HG03469 (cell line): Measurements from ENCODE around the gene OR2AG2.
"Not testable (repeated sequence)": the region's sequence is repeated elsewhere in the genome, so short reads cannot be mapped to it uniquely, and the experiment has no call there.

Experiments
- ATAC-seq: cut with Tn5 transposase; IDR thresholded peaks from one replicate; pipeline ENCODE4 v1.9.1; 2021; ENCODE audit warnings: mild to moderate bottlenecking, moderate library complexity, moderate number of reproducible peaks; ENCODE audit not compliant: unreplicated experiment

OR2AG2 gene, protein sequence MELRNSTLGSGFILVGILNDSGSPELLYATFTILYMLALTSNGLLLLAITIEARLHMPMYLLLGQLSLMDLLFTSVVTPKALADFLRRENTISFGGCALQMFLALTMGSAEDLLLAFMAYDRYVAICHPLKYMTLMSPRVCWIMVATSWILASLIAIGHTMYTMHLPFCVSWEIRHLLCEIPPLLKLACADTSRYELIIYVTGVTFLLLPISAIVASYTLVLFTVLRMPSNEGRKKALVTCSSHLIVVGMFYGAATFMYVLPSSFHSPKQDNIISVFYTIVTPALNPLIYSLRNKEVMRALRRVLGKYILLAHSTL

DNA sequence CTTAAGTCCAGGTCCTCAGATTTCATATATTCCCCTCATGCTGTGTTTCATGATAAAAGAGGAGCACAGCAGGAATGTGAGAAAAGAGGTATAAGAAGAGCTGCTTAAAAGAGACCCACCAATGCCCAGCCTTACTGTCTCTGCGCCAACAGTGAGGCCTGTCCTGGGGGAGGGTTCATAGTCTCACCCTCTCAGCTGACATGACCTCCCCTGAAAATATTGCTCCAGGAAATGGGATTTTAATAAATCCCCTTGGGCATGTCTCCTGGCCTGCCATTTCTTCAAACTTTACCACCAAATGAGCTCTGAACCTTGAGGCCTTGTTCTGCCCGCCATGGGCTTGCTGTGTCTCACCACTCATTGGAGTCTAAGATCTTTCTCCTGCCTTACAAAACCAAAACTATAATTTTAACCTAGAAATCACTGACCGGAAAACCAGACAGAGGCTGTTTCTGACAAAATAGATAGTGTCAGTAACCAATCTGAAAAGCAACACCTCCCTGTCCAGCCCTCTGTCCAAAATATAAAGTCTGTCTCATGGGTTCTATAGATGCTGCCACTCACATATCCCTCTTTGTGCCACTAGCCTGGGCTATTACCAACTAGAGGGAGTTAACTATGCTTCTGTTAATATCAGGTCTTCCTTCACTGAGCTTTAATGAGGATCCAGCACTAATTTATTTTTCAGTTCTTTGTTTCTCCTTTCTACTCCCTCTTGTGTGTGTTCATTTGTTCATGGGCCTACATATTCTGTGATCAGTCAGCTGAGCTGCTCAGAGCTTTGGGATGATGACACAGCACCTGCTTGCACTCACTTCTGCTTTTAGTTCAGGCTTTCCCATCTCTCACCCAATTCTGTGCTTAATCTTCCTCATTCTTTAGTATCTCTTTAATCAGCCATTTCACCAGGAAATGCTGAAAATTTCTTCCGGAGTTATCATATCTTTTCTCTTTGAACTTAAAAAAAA is at the start of gene OR2AG2:
Gene OR2AG2 (minus strand): TSS at position 51 of the 968 bp plus-strand sequence. CDS start 3,019 bp downstream, outside the sequence.
- peak; percentile 92 for ATAC-seq

DNA sequence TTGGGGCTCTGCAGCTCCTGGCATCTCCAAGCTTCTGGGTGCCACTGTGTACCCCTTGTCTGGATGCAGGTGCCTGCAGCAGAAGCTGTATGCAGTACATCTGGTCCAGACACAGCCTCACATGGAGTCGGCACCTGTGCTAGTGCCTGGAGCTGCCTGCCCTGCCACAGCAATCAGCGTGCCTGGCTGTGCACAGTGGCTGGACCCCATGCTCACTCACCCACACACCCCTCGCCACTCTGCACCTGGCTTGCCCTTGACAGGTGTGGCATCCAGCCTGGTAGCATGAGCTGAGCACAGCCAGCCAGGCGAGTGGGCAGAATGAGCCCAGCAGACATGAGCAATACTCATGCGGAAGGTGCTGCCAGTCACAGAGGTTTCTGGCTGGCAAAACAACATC is 47.2 kb upstream of the OR2AG2 start:
- no peak for ATAC-seq

- ATAC-seq: no peak
Measured at GRCh38 chr11:6817694-6818093, 45.9 kb upstream of the OR2AG2 start.

GRCh38 chr11:6813656-6814055 is 41.9 kb upstream of the OR2AG2 start:
- no peak for ATAC-seq

- peak; percentile 76 for ATAC-seq
Measured at GRCh38 chr11:6812390-6813005, 40.7 kb upstream of the OR2AG2 start.

DNA sequence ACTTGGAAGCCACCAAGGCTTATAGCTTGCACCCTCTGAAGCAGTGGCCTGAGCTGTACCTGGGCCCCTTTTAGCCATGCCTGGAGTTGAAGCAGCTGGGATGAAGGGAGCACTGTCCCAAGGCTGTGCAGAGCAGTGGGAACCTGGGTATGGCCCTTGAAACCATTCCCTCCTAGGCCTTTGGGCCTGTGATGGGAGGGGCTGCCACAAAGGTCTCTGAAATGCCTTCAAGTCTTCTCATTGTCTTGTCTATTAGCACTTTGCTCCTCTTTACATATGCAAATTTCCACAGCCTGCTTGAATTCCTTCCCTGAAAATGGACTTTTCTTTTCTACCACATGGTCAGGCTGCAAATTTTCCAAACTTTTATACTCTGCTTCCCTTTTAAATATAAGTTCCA is 29.3 kb upstream of the OR2AG2 start:
- ATAC-seq: not testable (repeated sequence)

DNA sequence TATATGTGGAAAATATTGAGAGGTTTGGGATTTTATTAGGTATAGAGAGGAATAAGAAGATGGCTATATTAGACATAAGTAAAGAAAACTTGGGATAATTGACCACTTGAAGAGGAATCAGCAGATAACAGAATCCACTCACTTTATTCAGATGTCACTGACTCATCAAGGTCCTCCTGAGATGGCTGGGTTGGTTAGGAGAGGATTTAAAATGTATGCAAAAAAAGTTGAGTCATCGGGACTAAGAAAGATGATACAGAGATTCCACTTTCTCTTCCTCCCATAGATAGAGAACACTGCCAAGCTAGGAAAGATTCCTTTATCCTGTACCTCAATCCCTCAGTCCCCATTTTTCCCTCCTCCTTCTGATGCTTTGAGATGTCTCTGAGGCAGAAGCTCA is 27.6 kb upstream of the OR2AG2 start, which contains the start of gene OR6A2:
Gene OR6A2 (minus strand): TSS at position 288 of the 400 bp plus-strand sequence. CDS start 3,981 bp downstream, outside the sequence.
- ATAC-seq: no peak

GRCh38 chr11:6794639-6795038 is 22.9 kb upstream of the OR2AG2 start:
- no peak for ATAC-seq

GRCh38 chr11:6790546-6790945 is 18.8 kb upstream of the OR2AG2 start:
- ATAC-seq: no peak

- no peak for ATAC-seq
Measured at GRCh38 chr11:6782720-6783119, 10.9 kb upstream of the OR2AG2 start, which contains the start of gene OR2AG1. TSS of gene OR2AG1 (plus strand) at chr11:6783020. CDS start at chr11:6785038, 2,018 bp downstream.

GRCh38 chr11:6780829-6781228 is 9.1 kb upstream of the OR2AG2 start:
- ATAC-seq: no peak

DNA sequence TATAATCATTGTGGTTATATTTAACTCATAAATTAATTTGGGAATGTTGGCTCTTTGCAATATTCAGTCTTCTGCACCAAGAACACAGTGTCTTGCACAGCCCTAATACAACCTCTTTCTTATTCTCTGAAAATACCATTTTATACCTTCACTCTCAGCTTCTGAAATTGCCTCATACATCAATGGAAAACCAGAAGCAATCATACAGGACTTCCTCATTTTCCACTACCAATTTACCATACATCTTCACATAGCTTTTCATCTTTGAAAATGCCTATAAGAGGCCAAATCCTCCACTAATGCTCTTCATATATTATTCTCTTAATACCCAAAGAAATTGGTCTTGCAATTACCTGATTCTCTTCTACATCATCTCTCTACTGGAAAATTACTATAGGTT is 6.7 kb upstream of the OR2AG2 start:
- no peak for ATAC-seq

DNA sequence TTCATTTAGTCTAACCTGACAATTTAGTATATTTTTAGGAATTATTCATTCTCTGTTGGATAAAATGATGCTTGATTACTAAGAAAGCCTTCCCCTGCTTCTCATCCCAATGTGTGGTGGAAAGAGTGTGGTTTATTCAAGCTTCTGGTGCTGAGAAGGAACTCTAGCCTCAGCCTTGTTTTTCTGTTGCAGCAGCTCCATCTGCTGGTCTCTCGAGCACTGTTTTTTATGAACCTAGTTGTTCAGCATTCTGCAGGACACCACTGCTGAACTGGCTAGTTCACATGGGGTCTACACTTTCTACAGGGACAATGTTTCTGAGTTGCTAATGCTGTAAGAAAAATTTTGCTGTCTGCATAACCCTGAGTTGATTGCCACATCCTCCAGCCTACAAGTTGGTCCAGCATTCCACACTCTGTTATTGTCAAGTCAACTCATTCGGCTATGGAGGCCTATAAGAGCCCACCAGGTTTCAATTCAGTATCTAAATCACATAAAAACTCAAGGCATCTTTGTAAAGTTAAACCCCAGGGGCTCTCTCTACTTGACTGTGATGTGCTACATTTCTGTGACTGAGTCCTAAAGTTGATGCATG is 14.3 kb downstream of the OR2AG2 start:
- no peak for ATAC-seq

DNA sequence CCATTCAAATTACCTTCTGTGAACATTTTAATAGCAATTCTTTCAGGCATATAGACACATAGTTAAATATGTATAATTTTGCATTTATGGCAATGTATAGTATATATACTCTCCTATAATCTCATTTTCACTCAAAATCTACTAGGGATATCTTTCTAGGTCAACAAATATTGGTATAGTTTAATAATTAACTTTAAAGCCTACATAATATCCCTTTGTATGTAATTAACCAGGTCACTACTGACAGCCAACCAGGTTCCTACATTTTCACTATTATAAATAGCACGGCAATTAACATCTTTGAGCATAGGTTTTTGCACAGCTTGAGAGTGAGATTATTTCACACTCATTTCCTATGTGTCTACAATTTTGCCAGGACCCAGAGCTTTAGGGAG is 15.8 kb downstream of the OR2AG2 start:
- ATAC-seq: no peak

GRCh38 chr11:6755303-6755952 is 16.3 kb downstream of the OR2AG2 start:
- ATAC-seq: no peak

- ATAC-seq: no peak
Measured at GRCh38 chr11:6747097-6747668, 24.6 kb downstream of the OR2AG2 start.

DNA sequence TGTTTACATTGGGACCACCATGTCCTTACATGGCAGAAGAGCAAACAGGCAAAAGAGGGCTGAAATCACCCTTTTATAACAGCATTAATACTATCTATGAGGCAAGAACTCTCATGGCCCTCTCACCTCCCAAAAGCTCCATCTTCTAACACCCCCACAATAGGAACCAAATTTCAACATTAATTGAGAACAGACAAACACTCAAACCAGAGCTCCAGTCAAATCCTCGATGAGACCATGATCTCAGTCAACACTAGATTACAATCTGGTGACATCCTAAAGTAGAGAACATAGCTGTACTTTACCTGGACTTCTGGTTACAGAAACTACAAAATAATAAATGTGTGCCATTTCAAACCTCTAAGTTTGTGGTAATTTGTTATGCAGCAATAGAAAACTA is 25.1 kb downstream of the OR2AG2 start:
- no peak for ATAC-seq

- ATAC-seq: peak; percentile 55
Measured at GRCh38 chr11:6746086-6746618, 25.6 kb downstream of the OR2AG2 start.

DNA sequence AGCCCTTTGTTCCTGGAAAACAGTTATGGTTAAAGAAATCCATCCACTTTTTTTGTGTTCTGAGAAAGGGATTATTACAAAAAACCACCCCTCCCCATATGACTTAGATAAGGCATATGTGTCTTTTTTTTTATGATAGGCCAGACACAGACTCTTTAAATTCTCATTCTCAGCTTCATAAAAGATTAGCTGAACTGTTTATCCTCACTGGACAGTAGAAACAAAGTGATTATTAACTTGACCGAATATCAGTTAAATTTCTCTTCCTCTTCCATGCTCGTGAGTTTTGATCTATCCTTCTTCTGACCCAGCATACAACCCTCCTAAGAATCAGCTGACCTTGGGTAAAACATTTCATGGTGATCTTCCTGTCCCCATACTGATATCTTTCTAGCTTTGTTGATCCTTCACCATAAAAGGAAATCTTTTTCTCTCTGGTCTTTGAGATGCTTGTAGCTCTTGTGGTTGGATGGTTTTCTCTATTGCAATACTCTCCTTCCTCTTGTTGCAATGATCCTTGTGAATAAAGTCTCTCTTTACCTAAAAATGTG is 26.2 kb downstream of the OR2AG2 start:
- ATAC-seq: peak; percentile 56
